Trophoblast cell (in vitro differentiated cells and primary cell): Measurements from ENCODE around the gene DESI1.

ENCODE experiments used
- DNase-seq, 2 donors: peaks; one replicate each; pipeline ENCODE4 v3.0.0-alpha.2; 2016
- H2AFZ ChIP-seq: 2 replicates; pipeline ENCODE4 v1.6.1; 2013; ENCODE audit warnings: low read length, moderate library complexity, mild to moderate bottlenecking; ENCODE audit not compliant: insufficient read depth, poor library complexity
- H2AK5ac ChIP-seq: 2 replicates; pipeline ENCODE4 v1.6.1; 2013; ENCODE audit warnings: mild to moderate bottlenecking, low read length
- H2BK120ac ChIP-seq: 2 replicates; pipeline ENCODE4 v1.6.1; 2013; ENCODE audit warnings: low read length, mild to moderate bottlenecking, moderate library complexity; ENCODE audit not compliant: insufficient read depth, poor library complexity
- H2BK12ac ChIP-seq: 2 replicates; pipeline ENCODE4 v1.6.1; 2013; ENCODE audit warnings: mild to moderate bottlenecking, low read length, moderate library complexity
- H2BK5ac ChIP-seq: 2 replicates; pipeline ENCODE4 v1.6.1; 2013; ENCODE audit warnings: low read length, low read depth, moderate library complexity, mild to moderate bottlenecking; ENCODE audit not compliant: poor library complexity
- H3K14ac ChIP-seq: 2 replicates; pipeline ENCODE4 v1.6.1; 2013; ENCODE audit warnings: mild to moderate bottlenecking, low read length
- H3K18ac ChIP-seq: 2 replicates; pipeline ENCODE4 v1.6.1; 2013; ENCODE audit warnings: mild to moderate bottlenecking, low read length
- H3K23ac ChIP-seq: 2 replicates; pipeline ENCODE4 v1.6.1; 2013; ENCODE audit warnings: low read length
- H3K27ac ChIP-seq: 2 replicates; pipeline ENCODE4 v1.5.1; 2013; ENCODE audit warnings: low read depth, mild to moderate bottlenecking, inconsistent platforms, low read length, moderate library complexity
- H3K27me3 ChIP-seq: 2 replicates; pipeline ENCODE4 v1.6.1; 2013; ENCODE audit warnings: inconsistent platforms, mild to moderate bottlenecking, low read length, moderate library complexity; ENCODE audit not compliant: insufficient read depth
- H3K36me3 ChIP-seq, 2 experiments: 1 replicate in 1 of 2; 2 replicates in 1 of 2; pipeline ENCODE4 v1.6.1; 2013; ENCODE audit warnings: low read length in 2 of 2, mild to moderate bottlenecking in 2 of 2, moderate library complexity in 1 of 2; ENCODE audit not compliant: insufficient read depth in 2 of 2, control insufficient read depth in 1 of 2
- H3K4ac ChIP-seq: 2 replicates; pipeline ENCODE4 v1.6.1; 2013; ENCODE audit warnings: low read depth, mild to moderate bottlenecking, low read length, moderate library complexity
- H3K4me1 ChIP-seq, 2 experiments: 1 replicate in 1 of 2; 2 replicates in 1 of 2; pipeline ENCODE4 v1.6.1; 2013; ENCODE audit warnings: low read length in 2 of 2, mild to moderate bottlenecking in 2 of 2, moderate library complexity in 1 of 2; ENCODE audit not compliant: insufficient read depth in 2 of 2, control insufficient read depth in 1 of 2
- H3K4me2 ChIP-seq: 2 replicates; pipeline ENCODE4 v1.6.1; 2013; ENCODE audit warnings: inconsistent platforms, mild to moderate bottlenecking, low read length, moderate library complexity
- H3K4me3 ChIP-seq: 2 replicates; pipeline ENCODE4 v1.5.1; 2013; ENCODE audit warnings: mild to moderate bottlenecking, low read depth, low read length, inconsistent platforms
- H3K79me1 ChIP-seq: one replicate; pipeline ENCODE4 v1.6.1; 2013; ENCODE audit warnings: low read length
- H3K79me2 ChIP-seq: 2 replicates; pipeline ENCODE4 v1.6.1; 2013; ENCODE audit warnings: low read length, mild to moderate bottlenecking; ENCODE audit not compliant: control insufficient read depth, insufficient read depth, poor library complexity
- H3K9ac ChIP-seq: 2 replicates; pipeline ENCODE4 v1.6.1; 2013; ENCODE audit warnings: mild to moderate bottlenecking, low read length
- H3K9me3 ChIP-seq: 2 replicates; pipeline ENCODE4 v1.6.1; 2013; ENCODE audit warnings: low read depth, mild to moderate bottlenecking, control low read depth, inconsistent platforms, low read length; ENCODE audit not compliant: insufficient read depth
- H4K12ac ChIP-seq: 2 replicates; pipeline ENCODE4 v1.6.1; 2013; ENCODE audit warnings: low read depth, mild to moderate bottlenecking, low read length, moderate library complexity
- H4K8ac ChIP-seq: 2 replicates; pipeline ENCODE4 v1.6.1; 2013; ENCODE audit warnings: low read depth, mild to moderate bottlenecking, low read length, moderate library complexity
- H4K91ac ChIP-seq: one replicate; pipeline ENCODE4 v1.6.1; 2013; ENCODE audit warnings: low read depth, mild to moderate bottlenecking, low read length, moderate library complexity
- WGBS: extraction: QIAGEN DNeasy Blood & Tissue Kit; methylation state at CpG from one replicate; pipeline ENCODE4 v1.1.7; 2013; ENCODE audit warnings: missing lambda C conversion rate; ENCODE audit not compliant: insufficient read length, insufficient coverage; ENCODE audit errors: extremely low coverage; 5-methylcytosine and 5-hydroxymethylcytosine counted together

The DESI1 gene

GRCh38 chr22:41608386-41608785 lies 12.5 kb downstream of the DESI1 start:
- no CpG with 5 or more reads among the region's 3 CpGs for WGBS
- H4K12ac ChIP-seq: no peak overlapping the region
- H3K4ac ChIP-seq: no peak overlapping the region
- H3K9me3 ChIP-seq: no peaks in the 10 kb centered on the region
- no peak overlapping the region for H2AFZ ChIP-seq
- H3K36me3 ChIP-seq: peaks cover 6 to 17% of the 10 kb centered on the region in 2 experiments
- no peak overlapping the region for H2BK12ac ChIP-seq
- no peak overlapping the region for H4K91ac ChIP-seq
- H3K79me1 ChIP-seq: no peaks in the 10 kb centered on the region
- H3K79me2 ChIP-seq: no peaks in the 10 kb centered on the region
- H3K27ac ChIP-seq: no peak overlapping the region
- H3K18ac ChIP-seq: no peak overlapping the region
- DNase-seq: no peak
- no peak overlapping the region for H2BK120ac ChIP-seq
- no peak overlapping the region for H3K9ac ChIP-seq
- no peak overlapping the region for H3K14ac ChIP-seq
- H3K4me3 ChIP-seq: no peak overlapping the region
- no peak overlapping the region for H3K4me2 ChIP-seq
- H3K27me3 ChIP-seq: no peaks in the 10 kb centered on the region
- H2BK5ac ChIP-seq: no peak overlapping the region
- H3K4me1 ChIP-seq: no peaks in the 10 kb centered on the region
- no peak overlapping the region for H2AK5ac ChIP-seq
- no peak overlapping the region for H3K23ac ChIP-seq
- no peak overlapping the region for H4K8ac ChIP-seq

- no peak overlapping the region for H2AK5ac ChIP-seq
- H2BK12ac ChIP-seq: no peak overlapping the region
- H3K4me2 ChIP-seq: no peak overlapping the region
- no peak overlapping the region for H3K14ac ChIP-seq
- H3K9ac ChIP-seq: no peak overlapping the region
- no peak overlapping the region for H4K8ac ChIP-seq
- no peak overlapping the region for H3K18ac ChIP-seq
- no peak overlapping the region for H4K12ac ChIP-seq
- H3K4me3 ChIP-seq: no peak overlapping the region
- no peak overlapping the region for H3K4ac ChIP-seq
- no peak overlapping the region for H2AFZ ChIP-seq
- no peak overlapping the region for H3K23ac ChIP-seq
- H3K36me3 ChIP-seq: peaks cover 24 to 41% of the 10 kb centered on the region in 2 experiments
- no CpG with 5 or more reads among the region's 4 CpGs for WGBS
- peaks cover 3% of the 10 kb centered on the region for H3K9me3 ChIP-seq
- no peak for DNase-seq
- H3K79me1 ChIP-seq: no peaks in the 10 kb centered on the region
- H3K4me1 ChIP-seq: no peaks in the 10 kb centered on the region
- H2BK120ac ChIP-seq: no peak overlapping the region
- no peak overlapping the region for H4K91ac ChIP-seq
- H3K27ac ChIP-seq: no peak overlapping the region
- no peaks in the 10 kb centered on the region for H3K79me2 ChIP-seq
- H3K27me3 ChIP-seq: no peaks in the 10 kb centered on the region
- H2BK5ac ChIP-seq: no peak overlapping the region
Observed at GRCh38 chr22:41603873-41604332, 16.9 kb downstream of the DESI1 start.

- no peak overlapping the region for H3K14ac ChIP-seq
- no peak overlapping the region for H3K18ac ChIP-seq
- H3K4me3 ChIP-seq: no peak overlapping the region
- no peak overlapping the region for H2BK12ac ChIP-seq
- H2BK5ac ChIP-seq: no peak overlapping the region
- H2AFZ ChIP-seq: no peak overlapping the region
- no peak overlapping the region for H2AK5ac ChIP-seq
- no peaks in the 10 kb centered on the region for H3K27me3 ChIP-seq
- no CpG with 5 or more reads among the region's 8 CpGs for WGBS
- H3K9me3 ChIP-seq: peaks cover 5% of the 10 kb centered on the region
- H2BK120ac ChIP-seq: no peak overlapping the region
- H3K4me2 ChIP-seq: no peak overlapping the region
- no peak overlapping the region for H4K12ac ChIP-seq
- H4K8ac ChIP-seq: no peak overlapping the region
- DNase-seq: no peak
- no peak overlapping the region for H4K91ac ChIP-seq
- H3K27ac ChIP-seq: no peak overlapping the region
- H3K23ac ChIP-seq: no peak overlapping the region
- H3K4ac ChIP-seq: no peak overlapping the region
- H3K36me3 ChIP-seq: peaks cover 20 to 34% of the 10 kb centered on the region in 2 experiments
- H3K79me2 ChIP-seq: no peaks in the 10 kb centered on the region
- H3K79me1 ChIP-seq: no peaks in the 10 kb centered on the region
- H3K9ac ChIP-seq: no peak overlapping the region
- H3K4me1 ChIP-seq: no peaks in the 10 kb centered on the region
Observed at GRCh38 chr22:41600976-41601375, 19.9 kb downstream of the DESI1 start.

GRCh38 chr22:41598891-41599635 lies 21.8 kb downstream of the DESI1 start:
- H3K9me3 ChIP-seq: peaks cover 5% of the 10 kb centered on the region
- no peak overlapping the region for H3K4me3 ChIP-seq
- no peak overlapping the region for H3K4me2 ChIP-seq
- no peak overlapping the region for H2AK5ac ChIP-seq
- H2BK12ac ChIP-seq: no peak overlapping the region
- peaks cover 18 to 25% of the 10 kb centered on the region in 2 experiments for H3K36me3 ChIP-seq
- no peak overlapping the region for H2AFZ ChIP-seq
- no peaks in the 10 kb centered on the region for H3K4me1 ChIP-seq
- no peak overlapping the region for H2BK120ac ChIP-seq
- H3K79me1 ChIP-seq: no peaks in the 10 kb centered on the region
- H3K27me3 ChIP-seq: no peaks in the 10 kb centered on the region
- H3K18ac ChIP-seq: no peak overlapping the region
- H4K91ac ChIP-seq: no peak overlapping the region
- DNase-seq: no peak
- WGBS: no CpG with 5 or more reads among the region's 8 CpGs
- no peak overlapping the region for H4K8ac ChIP-seq
- H3K79me2 ChIP-seq: no peaks in the 10 kb centered on the region
- H3K14ac ChIP-seq: no peak overlapping the region
- H3K9ac ChIP-seq: no peak overlapping the region
- no peak overlapping the region for H3K27ac ChIP-seq
- no peak overlapping the region for H3K23ac ChIP-seq
- no peak overlapping the region for H2BK5ac ChIP-seq
- no peak overlapping the region for H4K12ac ChIP-seq
- no peak overlapping the region for H3K4ac ChIP-seq
